Stimulated activated CD8-positive, alpha-beta memory T cell treated with anti-CD3 and anti-CD28 coated beads, Interleukin-4, amount 100 ng/mL, for 24 hours (primary cell): ENCODE results near the gene MYRF.

Source experiments
- DNase-seq: peaks from one replicate; pipeline ENCODE4 v3.0.0-alpha.2; 2020; ENCODE audit warnings: low read depth

MYRF gene

DNA sequence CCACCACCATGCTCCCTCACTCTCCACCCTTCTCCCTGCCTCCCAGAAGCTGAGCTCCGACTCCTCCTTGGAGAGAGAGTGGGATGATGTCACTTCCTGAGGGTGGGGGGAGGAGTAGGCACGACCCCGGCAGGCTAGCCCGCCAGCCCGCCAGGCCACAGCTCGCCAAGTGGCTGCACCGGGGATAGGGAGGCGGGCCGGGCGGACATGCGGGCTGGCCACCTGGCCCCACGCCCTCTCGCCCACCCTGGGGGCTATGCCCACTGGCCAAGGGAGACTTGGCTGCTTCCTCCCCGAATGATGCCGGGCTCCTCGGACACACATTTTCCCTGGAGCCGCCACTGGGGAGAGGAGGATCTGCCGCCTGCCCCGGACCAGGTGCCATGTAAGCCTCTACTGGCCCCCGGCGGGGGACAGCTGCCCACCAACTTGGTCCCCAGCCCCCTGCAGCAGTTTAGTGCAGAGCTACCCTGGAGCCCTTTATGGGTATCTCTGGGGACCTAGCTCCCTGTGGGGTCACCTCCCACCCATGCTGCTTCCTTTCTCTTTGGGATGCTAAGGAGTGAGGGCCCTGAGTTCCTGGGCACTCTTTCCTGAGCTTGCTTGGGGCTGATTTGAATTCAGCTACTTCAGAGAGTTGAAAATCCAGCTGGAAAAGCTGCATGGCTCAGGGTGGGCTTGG lies 33.7 kb upstream of the MYRF start:
- DNase-seq = no peak

DNA sequence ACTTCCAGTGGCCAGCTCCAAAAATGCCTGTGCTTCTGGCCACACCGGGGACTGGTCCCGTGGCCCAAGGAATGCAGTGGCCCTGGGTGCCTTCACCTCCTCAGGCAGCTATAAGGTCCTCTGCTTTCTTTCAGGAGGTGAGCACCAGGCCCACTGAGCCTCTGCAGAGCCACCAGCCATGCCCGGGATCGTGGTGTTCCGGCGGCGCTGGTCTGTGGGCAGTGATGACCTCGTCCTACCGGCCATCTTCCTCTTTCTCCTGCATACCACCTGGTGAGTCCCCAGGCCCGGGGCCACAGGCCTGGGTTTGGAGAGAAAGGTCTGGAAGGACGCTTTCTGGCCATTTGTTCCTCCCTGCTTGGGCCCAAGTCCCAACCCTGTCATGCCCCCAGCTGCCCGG lies 32.5 kb upstream of the MYRF start:
- DNase-seq = no peak

- DNase-seq = no peak
Measured at GRCh38 chr11:61720597-61720996, 31.8 kb upstream of the MYRF start.

DNA sequence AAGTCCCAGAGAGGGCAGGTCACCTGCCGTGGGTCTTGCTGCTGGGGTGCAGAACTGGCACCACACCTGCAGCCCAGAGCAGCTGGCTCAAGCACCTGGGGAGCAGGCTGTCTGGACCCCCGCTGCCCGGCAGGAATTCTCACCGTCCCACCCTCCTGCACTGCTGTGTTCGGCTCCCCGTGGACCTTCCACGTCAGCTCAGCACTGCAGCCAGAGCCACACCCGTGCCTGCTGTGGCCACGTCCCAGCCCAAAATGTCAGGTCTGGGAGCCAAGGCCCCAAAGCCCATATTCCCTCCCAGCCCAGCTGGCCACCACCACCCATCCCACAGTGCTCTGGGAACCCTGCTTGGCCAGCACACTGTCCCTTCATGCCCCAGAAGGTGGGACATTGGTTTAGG lies 28.0 kb upstream of the MYRF start:
- DNase-seq = no peak

- no peak for DNase-seq
Measured at GRCh38 chr11:61725781-61726231, 26.6 kb upstream of the MYRF start.

GRCh38 chr11:61726775-61727174 lies 25.7 kb upstream of the MYRF start:
- DNase-seq = no peak

DNA sequence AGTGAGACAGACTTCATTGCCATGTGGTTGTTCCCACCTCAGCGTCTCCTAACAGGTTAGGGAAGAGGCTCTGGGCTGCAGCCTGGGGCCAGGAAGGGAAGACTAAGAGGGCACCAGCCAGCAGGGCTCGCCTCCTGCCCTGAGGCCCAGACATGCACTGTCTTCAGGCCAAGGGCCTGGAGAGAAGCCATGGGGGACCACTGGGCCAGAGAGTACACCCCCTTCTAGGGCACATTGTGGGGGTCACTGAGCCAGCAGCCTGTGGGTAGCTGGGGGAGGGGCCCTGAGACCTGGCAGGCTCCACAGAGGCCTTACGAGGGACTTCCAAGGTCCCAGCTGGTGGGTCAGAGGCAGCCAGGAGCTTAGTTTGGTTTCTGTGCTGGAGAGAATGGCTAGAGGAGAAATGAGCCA lies 25.0 kb upstream of the MYRF start:
- no peak for DNase-seq

DNA sequence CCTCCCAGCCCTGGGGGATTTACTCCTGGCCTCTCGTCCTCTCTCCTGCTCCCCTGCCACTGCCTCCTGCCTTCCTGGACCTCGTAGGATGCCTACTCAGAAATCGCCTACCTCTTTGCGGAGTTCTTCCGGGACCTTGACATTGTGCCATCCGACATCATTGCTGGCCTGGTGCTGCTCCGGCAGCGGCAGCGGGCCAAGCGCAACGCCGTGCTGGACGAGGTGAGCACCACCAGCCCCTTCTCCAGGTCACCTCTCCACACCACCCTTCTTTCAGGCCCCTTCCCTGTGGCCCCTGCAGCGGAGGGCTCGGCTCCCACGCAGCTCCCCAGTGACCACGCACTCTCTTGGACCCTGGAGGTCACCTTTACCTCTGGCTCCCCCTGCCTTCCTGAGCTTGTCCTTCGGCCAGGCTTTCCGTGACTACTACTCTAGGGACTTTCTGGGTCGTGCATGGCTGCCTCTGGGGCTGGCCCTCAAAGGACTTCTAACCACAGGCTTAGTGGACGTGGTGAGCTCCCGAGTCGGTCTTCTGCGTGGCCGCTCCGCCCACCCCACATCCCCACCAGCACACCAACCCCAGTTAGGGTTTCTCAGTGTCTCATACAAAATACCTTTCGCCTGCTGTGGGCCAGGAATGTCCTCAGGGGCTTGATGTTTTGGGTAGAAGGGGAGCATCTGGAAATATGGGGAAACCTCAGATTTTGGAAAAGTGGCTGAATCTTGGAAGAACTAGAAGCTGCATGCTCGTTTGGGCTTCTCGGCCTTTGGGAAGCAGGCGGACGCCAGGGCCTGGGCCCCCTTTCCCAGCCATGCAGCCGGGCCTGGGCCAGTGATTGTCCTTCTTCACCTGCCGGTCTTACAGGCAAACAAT lies 24.1 kb upstream of the MYRF start:
- DNase-seq = no peak

- DNase-seq = no peak
Measured at GRCh38 chr11:61728940-61729219, 23.6 kb upstream of the MYRF start.

DNA sequence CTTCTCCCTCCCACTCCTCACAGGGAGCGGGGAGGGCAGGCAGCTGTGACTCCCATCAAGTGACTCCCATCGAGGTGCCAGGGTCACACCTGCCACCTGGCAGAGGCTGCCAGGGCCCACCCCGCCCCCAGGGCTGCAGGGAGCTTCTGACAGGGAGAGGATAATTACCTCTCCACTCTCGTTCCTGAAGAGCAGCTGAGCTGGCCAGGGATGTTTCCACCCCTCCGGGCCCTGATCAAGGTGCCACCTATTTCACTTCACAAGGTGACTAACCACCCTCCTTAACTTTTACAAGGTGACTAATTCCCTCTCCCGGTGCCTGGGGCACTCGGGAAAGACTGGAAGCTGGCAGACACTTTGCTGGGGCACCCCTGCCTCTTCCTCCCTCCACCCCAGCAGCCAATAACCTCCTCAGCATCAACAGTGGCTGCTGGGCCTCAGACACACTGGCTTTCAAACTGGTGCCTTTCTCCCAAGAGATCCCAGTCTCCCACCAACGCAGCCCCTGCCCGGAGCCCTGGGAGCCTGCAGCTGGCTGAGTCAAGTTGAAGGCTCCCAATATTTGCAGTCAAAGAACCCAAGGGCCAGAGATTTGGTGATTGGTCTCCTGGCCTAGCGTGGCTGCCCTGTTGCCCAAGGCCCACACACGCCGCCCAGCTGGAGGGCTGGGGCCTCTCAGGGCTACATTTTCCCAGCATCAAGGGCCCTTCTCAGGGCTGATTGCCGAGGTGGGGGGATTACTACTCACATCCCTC lies 22.0 kb upstream of the MYRF start:
- no peak for DNase-seq

GRCh38 chr11:61731211-61731951 lies 21.1 kb upstream of the MYRF start:
- no peak for DNase-seq

- DNase-seq = no peak
Measured at GRCh38 chr11:61731952-61732675, 20.3 kb upstream of the MYRF start.

DNA sequence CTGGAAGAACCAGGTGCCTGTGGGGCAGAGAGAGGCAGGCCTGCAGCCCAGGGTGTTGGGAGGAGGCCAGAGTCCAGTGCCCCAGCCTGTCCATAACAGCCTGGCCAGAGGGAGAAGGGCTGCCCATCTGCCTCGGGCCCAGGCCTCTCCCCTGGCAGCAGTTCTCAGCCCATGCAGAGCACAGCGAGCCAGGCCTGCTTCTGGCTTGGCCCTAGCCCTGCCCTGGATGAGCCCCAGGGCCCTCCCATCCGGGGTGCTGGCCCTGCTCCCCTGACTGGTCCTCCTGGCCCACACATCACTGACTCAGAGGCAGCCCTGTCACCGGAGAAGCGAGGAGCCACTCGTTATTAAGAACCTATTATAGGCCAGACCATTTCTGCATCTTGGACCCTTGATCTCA lies 19.7 kb upstream of the MYRF start:
- DNase-seq = no peak

DNA sequence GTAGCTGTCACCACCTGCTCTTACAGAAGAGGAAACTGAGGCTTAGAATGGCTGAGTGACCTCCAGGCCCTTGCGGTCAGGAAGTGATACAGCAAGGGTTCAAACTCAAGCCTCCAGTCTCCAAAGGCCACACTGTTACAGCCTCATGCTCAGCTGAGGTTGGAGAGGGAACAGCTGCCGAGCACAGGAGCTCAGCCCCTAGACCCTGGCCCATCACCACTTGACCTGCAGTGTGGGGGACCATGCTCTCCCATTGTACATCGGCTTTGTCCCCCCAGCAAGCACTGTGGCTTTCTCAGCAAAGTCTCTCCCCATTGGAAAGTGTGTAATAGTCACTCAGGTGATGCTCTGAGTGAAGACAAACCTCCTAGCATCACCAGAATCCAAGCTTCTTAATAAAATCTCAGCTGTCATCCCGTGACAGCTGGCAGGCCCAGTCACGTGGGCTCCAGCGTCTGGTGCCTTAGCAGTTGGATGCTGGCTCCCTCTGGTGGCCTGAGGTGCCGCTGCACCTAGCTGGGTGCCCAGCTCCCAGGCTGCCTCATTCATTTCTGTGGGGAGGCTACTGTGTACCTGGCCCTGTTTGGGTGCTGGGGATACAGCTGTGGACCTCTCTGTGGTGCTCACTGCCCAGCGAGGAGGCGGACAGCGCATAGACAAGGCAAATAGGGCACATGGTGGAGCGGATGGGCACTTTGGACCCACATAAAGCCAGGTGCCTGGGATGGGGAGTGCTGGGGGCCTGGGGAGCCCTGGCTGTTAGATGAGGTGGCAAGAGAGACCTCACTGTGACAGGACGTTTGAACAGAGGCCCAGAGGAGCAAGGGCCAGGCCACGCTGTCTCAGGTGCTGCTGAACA lies 19.1 kb upstream of the MYRF start:
- DNase-seq = peak; percentile 75

DNA sequence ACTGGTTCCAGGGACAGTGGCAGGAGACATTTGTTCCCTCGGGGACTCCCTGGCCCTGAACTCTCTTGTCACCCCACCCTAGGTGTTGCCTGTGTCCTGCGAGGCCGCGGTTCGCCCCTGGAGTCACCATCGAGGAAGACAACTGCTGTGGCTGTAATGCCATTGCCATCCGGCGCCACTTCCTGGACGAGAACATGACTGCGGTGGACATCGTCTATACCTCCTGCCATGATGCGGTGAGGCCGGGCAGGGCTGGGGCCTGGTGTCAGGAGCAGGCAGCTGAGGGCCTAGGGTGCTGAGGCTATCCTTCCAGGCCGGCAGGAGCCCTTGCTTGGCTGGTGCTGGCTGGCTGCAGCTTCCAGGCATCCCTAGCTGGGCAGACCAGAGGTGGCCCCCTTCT lies 17.7 kb upstream of the MYRF start:
- DNase-seq = no peak

GRCh38 chr11:61735391-61735790 lies 17.0 kb upstream of the MYRF start:
- no peak for DNase-seq

- no peak for DNase-seq
Measured at GRCh38 chr11:61736310-61736709, 16.1 kb upstream of the MYRF start.

DNA sequence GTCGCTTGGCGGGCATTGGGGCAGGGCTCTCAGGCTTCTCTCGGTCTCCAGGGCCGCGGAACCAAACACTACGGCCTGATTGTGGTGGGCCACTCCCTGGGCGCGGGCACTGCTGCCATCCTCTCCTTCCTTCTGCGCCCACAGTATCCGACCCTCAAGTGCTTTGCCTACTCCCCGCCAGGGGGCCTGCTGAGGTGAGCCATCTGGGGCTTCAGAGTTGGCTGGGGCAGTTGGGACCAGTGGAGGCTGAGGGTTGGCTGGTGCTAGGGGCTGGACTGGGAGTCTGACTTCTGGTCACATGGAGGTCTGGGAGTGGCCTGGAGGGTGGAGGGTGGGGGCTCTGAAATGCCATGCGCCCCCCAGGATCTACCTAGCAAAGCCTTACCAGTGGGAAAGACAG lies 15.3 kb upstream of the MYRF start:
- no peak for DNase-seq

DNA sequence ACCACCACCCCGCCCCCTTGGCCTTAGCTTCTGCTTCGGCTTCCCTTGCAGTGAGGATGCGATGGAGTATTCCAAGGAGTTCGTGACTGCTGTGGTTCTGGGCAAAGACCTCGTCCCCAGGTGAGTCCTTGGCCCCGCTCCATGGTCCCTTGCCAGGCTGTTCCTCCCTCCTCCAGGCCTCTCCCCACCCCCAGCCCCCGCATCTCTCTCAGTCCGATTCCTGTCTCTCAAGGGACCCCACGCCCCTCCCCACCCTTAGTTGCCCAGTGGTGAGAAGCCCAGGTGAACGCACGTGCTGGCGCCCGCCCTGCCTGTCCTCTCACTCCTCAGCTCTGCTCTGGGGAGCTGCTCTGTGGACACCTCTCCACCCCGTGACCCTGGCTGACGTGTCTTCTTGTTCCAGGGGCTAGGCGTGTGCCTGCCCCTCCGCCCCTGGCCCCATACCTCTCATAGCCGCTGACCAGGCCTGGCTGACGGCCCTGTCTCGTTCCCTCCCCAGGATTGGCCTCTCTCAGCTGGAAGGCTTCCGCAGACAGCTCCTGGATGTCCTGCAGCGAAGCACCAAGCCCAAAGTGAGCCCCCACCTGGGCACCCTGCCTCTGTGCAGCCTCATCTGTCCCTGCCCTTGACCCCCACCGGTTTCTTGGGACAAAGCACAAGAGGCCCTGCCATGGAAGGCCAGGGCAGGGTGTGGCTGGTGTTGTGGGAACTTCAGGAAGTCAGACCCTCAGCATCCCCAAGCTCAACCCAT lies 14.6 kb upstream of the MYRF start:
- DNase-seq = no peak

DNA sequence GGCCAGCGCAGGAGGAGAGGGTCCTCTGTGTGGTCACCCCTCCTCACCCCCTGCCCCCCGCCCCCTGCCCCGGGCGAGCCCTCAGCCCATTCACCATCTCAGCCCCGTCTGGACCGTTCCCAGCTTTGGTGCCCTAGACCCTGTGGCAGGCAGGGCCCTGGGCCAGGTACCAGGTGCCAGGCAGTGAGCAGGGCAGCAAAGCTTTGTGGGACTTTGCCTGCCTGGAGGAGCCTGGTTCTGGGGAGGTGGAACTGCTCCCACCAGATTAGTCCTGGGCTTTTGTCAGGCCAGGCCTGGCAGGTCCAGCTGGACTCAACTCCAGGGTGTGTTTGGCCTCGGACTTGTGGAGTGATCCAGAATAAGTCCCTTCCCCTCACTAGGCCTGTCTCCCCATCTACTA lies 13.7 kb upstream of the MYRF start:
- DNase-seq = no peak
